Small intestine (tissue), 7 donors: ENCODE measurements around the gene RCCD1. TPM values are rescaled to one million over a fixed set of nuclear protein-coding genes. Genes with fewer than 3 reads are reported as not detected.

Experiments
- DNase-seq, 2 donors: peaks; one replicate each; pipeline versions ENCODE4 v3.0.0 to v3.0.0-alpha.2; 2013
- FAIRE-seq: peaks from 2 replicates; lab custom pipeline; 2012; peaks lifted over from hg19 to GRCh38; lab: Jason Lieb, UNC
- H3K27ac ChIP-seq, 3 donors: one replicate each; pipeline ENCODE4 v1.5.1; 2013; ENCODE audit warnings: low read length in 2 of 3, mild to moderate bottlenecking in 2 of 3, control low read depth in 1 of 3, inconsistent platforms in 1 of 3, low read depth in 1 of 3, moderate library complexity in 1 of 3
- H3K27me3 ChIP-seq, 3 donors: one replicate each; pipeline ENCODE4 v1.6.1; 2013; ENCODE audit warnings: low read length in 3 of 3, inconsistent platforms in 1 of 3; ENCODE audit not compliant: control insufficient read depth in 3 of 3, insufficient read depth in 3 of 3
- H3K36me3 ChIP-seq, 3 donors: one replicate each; pipeline ENCODE4 v1.6.1; 2013; ENCODE audit warnings: low read length in 3 of 3, inconsistent platforms in 1 of 3, low read depth in 1 of 3, mild to moderate bottlenecking in 1 of 3, moderate library complexity in 1 of 3; ENCODE audit not compliant: control insufficient read depth in 3 of 3, insufficient read depth in 2 of 3
- H3K4me1 ChIP-seq, 3 donors: one replicate each; pipeline ENCODE4 v1.6.1; 2013; ENCODE audit warnings: low read length in 2 of 3, inconsistent platforms in 1 of 3, low read depth in 1 of 3, mild to moderate bottlenecking in 1 of 3, moderate library complexity in 1 of 3; ENCODE audit not compliant: control insufficient read depth in 3 of 3, insufficient read depth in 2 of 3
- H3K4me3 ChIP-seq, 3 donors: one replicate each; pipeline ENCODE4 v1.5.1; 2013; ENCODE audit warnings: low read length in 3 of 3, control low read depth in 1 of 3, inconsistent platforms in 1 of 3, low read depth in 1 of 3, mild to moderate bottlenecking in 1 of 3, moderate library complexity in 1 of 3
- H3K9me3 ChIP-seq, 2 donors: one replicate each; pipeline ENCODE4 v1.6.1; 2013; ENCODE audit warnings: low read depth in 1 of 2, low read length in 1 of 2; ENCODE audit not compliant: control insufficient read depth in 2 of 2, insufficient read depth in 1 of 2
- WGBS, 3 donors: extraction: QIAGEN DNeasy Blood & Tissue Kit; methylation state at CpG; one replicate each; pipeline ENCODE4 v1.1.7; 2013; 5-methylcytosine and 5-hydroxymethylcytosine counted together
- polyA plus RNA-seq, 4 donors: library from polyadenylated mRNA; stranded (reverse) in 3 of 4; unstranded in 1 of 4; fragments of 200-250 nt in 3 of 4; fragments of 120-200 nt in 1 of 4; gene quantifications; one replicate each; pipeline versions ENCODE4 v1.2.1 to v1.2.3, GENCODE V29; 2013
- donor health status: healthy with polysubstance abuse.
- donor health status: control.
- donor health status: control.
- donor health status: Bipolar disorder and iron deficiency.
- donor health status: healthy.

Gene RCCD1
- polyA plus RNA-seq, 4 donors, result 4.9 to 20.9 (median 9.7) TPM

DNA sequence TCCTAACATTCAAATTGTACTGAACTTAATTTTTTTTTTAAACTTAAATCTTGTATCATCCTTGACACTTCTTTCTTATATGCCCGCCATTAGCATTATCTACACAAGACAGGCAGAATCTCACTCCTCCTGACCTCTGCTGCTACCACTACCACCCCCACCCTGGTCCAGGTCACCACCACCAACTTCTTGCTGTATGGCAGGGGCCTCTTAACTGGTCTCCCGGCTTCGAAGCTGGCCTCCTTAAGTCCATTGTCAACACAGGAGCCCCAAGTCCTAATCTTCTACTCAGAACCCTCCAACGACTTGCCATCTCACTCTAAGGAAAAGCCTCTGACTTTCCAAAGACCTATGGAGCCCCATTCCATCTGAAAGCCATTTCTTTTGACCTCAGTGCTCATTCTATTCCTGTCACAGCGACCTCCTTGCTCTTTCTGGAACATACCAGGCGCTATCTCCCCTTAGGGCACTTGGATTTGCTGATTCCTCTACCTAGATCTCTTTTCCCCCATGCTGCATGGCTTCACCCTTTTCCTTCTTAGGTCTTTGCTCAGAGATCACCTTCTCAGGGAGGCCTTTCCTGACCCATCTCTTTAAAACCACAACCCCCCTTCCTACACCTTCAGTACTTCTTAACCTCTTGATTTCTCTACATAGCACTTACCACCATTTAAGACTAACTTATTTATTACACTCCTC, 37.1 kb downstream of the RCCD1 start:
- Histone ChIP-seq H3K4me3 (no peak overlapping the region), H3K9me3 (no peaks in the 10 kb centered on the region), H3K36me3 (peaks cover 0 to 3% (median 0%) of the 10 kb centered on the region in 3 donors), H3K27ac (no peak overlapping the region), H3K4me1 (peaks cover 0 to 9% (median 5%) of the 10 kb centered on the region in 3 donors), H3K27me3 (no peaks in the 10 kb centered on the region)
- DNase-seq (peak in 1 of 2 donors; percentile 11), FAIRE-seq (no peak)
- WGBS, 3 donors, result 86 to 92% (median 86%) methylated on average over 6 of the region's 6 CpGs

DNA sequence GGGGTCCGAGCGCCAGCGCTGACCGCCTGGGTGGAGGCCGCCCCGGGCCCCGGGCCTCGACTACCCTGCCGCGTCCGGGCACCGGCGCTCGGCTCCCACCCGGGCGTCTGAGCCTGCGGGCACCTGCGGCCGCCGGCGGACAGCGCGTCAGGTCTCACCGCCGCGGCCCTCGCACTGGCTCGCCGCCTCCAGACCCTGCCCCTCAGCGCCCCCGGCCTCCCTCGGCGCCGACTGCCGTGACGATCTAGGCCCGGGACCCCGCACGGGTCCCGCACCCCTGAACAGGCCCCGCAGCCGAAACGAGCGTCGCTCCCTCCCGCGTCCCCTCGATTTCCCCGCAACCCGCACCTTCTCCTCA, 39.4 kb downstream of the RCCD1 start:
- Histone ChIP-seq H3K4me3 (peak overlapping the region; percentile 91 to 99 (median 97)), H3K36me3 (peaks cover 2 to 11% (median 5%) of the 10 kb centered on the region in 3 donors), H3K9me3 (no peaks in the 10 kb centered on the region), H3K27ac (peak overlapping the region; percentile 66 to 94 (median 82)), H3K4me1 (no peaks in the 10 kb centered on the region), H3K27me3 (no peaks in the 10 kb centered on the region)
- no peak for DNase-seq
- WGBS, 3 donors, result 0 to 1% (median 0%) methylated on average over 18 to 50 of the region's 50 CpGs
- FAIRE-seq, result no peak

DNA sequence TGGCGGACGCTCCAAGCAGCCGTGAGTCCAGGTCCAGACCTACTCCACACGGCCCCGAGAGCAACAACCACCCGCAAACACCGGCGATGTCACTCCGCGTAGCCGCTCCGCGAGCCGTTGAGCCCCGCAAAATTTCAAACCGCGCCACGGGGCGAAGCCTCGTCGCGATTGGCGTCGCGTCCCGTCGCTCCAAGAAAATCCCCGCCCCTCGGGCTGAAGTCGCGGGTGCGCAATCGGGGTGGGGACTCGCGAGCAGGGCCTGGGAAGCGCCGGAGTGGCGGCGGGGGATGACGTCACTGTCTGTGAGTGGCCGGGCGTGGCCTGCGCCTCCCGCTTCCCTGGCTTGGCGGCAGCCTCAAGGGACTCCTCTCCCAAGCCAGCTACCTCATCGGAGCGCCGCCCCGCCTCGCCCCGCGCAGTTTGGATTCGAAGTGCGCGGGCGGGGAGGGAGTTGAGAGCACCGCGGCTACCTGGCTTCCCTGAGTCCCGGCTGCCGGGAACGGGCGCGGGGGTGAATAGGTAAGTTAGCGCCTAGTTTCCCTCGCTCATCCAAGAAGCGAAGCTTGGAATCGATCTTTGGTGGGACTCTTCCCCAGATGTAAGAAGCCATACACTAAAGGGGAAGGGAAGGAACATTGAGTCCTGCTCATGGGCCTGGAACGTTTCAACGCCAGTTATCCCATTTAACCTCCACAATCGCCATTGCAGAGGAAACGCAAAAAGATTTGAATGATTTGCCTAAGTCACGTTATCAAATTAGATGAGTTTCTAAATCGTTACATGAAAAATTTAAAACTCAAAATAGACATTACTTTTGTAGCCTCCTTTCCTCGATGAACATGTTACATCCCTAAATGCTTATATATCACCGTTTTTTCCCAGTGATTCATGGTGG, 40.0 kb downstream of the RCCD1 start, which contains the start of gene PRC1:
PRC1 (minus strand) TSS at position 119 of the 895 bp plus-strand sequence; CDS start at position 1, 118 bp downstream.
- DNase-seq, result peak; percentile 99 to 100
- H3K27me3 ChIP-seq, result no peaks in the 10 kb centered on the region
- H3K9me3 ChIP-seq, result no peaks in the 10 kb centered on the region
- no peaks in the 10 kb centered on the region for H3K4me1 ChIP-seq
- WGBS, 3 donors, result 0 to 1% (median 1%) methylated on average over 63 to 75 of the region's 75 CpGs
- H3K36me3 ChIP-seq, result peaks cover 2 to 17% (median 6%) of the 10 kb centered on the region in 3 donors
- no peak for FAIRE-seq
- peak within 1 kb of the TSS; percentile 91 to 99 (median 97) for H3K4me3 ChIP-seq
- H3K27ac ChIP-seq, result peak within 1 kb of the TSS; percentile 71 to 94 (median 89)

DNA sequence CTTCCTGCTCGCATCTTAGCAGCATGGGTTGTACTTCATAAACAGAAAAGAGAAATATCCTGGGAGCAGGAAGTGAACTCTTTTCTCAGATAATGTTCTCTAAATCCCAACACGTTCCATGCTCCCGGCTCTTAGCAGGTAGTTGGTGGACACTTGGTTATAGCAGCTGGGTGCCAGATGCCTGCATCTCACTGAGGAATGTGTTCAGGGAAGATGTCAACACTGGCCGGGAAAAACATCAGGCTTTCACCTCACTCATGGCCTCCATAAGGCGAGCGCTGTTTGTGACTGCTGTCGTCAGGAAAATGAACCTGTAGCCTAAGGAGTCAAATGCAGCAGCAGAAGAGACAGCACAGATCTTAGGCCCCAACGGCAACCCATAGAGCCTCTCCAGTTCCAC, 44.1 kb downstream of the RCCD1 start:
- H3K4me1 ChIP-seq, result no peaks in the 10 kb centered on the region
- no peak for FAIRE-seq
- 84 to 94% (median 92%) methylated on average over 8 of the region's 8 CpGs for WGBS, 3 donors
- no peaks in the 10 kb centered on the region for H3K9me3 ChIP-seq
- peaks cover 8 to 33% (median 13%) of the 10 kb centered on the region in 3 donors for H3K36me3 ChIP-seq
- H3K27ac ChIP-seq, result no peak overlapping the region
- no peak overlapping the region for H3K4me3 ChIP-seq
- no peak for DNase-seq
- no peaks in the 10 kb centered on the region for H3K27me3 ChIP-seq

DNA sequence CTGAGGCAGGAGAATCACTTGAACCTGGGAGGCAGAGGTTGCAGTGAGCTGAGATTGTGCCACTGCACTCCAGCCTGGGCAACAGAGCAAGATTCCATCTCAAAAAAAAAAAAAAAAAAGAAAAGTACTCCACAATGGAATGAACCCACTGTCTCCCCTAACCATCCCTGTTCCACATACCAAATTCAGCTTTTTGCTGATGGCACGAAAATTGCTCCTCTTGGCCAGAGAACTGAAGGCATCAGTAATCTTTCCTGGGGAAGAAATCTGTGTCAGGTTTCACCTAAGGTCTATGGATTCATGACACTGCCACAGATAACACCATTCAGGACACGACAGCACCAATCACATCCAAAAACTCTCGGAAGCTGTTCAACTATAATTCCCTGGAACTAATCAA, 46.5 kb downstream of the RCCD1 start:
- DNase-seq (no peak), FAIRE-seq (no peak)
- 93 to 99% (median 95%) methylated on average over 3 of the region's 3 CpGs for WGBS, 3 donors
- Histone ChIP-seq H3K9me3 (no peaks in the 10 kb centered on the region), H3K27me3 (no peaks in the 10 kb centered on the region), H3K36me3 (peaks cover 15 to 57% (median 18%) of the 10 kb centered on the region in 3 donors), H3K4me3 (no peak overlapping the region), H3K27ac (no peak overlapping the region), H3K4me1 (no peaks in the 10 kb centered on the region)

DNA sequence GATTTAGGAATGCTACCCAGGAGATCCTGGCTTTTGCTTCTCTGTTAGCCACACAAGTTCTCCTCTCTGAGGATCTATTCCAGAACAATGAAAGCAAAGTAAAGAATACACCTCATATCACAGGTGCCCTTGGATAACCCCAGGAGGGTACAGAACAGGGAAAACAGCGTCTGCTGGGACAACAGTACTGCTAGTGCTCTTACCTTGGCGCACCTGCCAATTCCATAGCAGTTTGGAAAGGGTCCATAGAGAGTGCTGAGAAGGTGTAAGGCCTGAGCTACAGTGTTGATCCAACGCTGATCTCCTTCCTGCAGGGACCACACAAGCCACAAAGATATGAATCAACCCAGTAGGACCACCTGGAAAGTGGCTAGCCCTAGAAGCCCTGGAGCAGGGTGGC, 52.6 kb downstream of the RCCD1 start:
- Histone ChIP-seq H3K9me3 (no peaks in the 10 kb centered on the region), H3K4me3 (no peak overlapping the region), H3K4me1 (no peaks in the 10 kb centered on the region), H3K27ac (no peak overlapping the region), H3K27me3 (no peaks in the 10 kb centered on the region), H3K36me3 (peaks cover 18 to 67% (median 19%) of the 10 kb centered on the region in 3 donors)
- 88 to 94% (median 90%) methylated on average over 3 of the region's 3 CpGs for WGBS, 3 donors
- no peak for DNase-seq
- FAIRE-seq, result no peak

Other genes with a start within 250 kb of the RCCD1 start
- gene BLM, start 237.5 kb upstream of the RCCD1 start, polyA plus RNA-seq, result 1 to 10 TPM; 1.6 to 4.8 (median 3.3) TPM
- gene FURIN, start 86.3 kb upstream of the RCCD1 start, polyA plus RNA-seq, result 100 to 1,000 TPM in 1 of 4 donors, 10 to 100 TPM in 3; 22.8 to 112 (median 38.5) TPM
- gene FES, start 70.4 kb upstream of the RCCD1 start, polyA plus RNA-seq, result 10 to 100 TPM in 2 of 4 donors, 1 to 10 TPM in 1, under 1 TPM in 1; 0.89 to 18.4 (median 10.9) TPM
- gene MAN2A2, start 51.6 kb upstream of the RCCD1 start, polyA plus RNA-seq, result 10 to 100 TPM; 15.1 to 35.1 (median 22.7) TPM
- 10 to 100 TPM; 21.1 to 33.0 (median 27.2) TPM for gene HDDC3, start 22.3 kb upstream of the RCCD1 start, polyA plus RNA-seq
- 10 to 100 TPM; 37.7 to 65.1 (median 48.8) TPM for gene UNC45A, start 19.6 kb upstream of the RCCD1 start, polyA plus RNA-seq
- 10 to 100 TPM in 3 of 4 donors, 1 to 10 TPM in 1; 5.4 to 55.4 (median 22.1) TPM for gene PRC1, start 39.7 kb downstream of the RCCD1 start, polyA plus RNA-seq
- 10 to 100 TPM; 10.7 to 18.6 (median 16.5) TPM for gene VPS33B, start 67.7 kb downstream of the RCCD1 start, polyA plus RNA-seq
- gene SV2B, start 145.4 kb downstream of the RCCD1 start, polyA plus RNA-seq, result 1 to 10 TPM in 1 of 4 donors, under 1 TPM in 1, not detected in 2; 0.25 to 2.0 TPM